GM12878 (cell line): ENCODE measurements around the gene STEAP1B. TPM values are rescaled to one million over a fixed set of nuclear protein-coding genes. Genes with fewer than 3 reads are reported as not detected.

Experiments used
- CBFB ChIP-seq: IDR thresholded peaks from 2 replicates; pipeline ENCODE4 v1.6.1; 2016; ENCODE audit warnings: antibody characterized with exemption, low read depth
- CHD4 ChIP-seq: fragments of 200-600 bp; sonication (generic); IDR thresholded peaks from 2 replicates; pipeline ENCODE4 v1.6.1; 2016; ENCODE audit warnings: mild to moderate bottlenecking
- EZH2 ChIP-seq: IDR thresholded peaks from 2 replicates; pipeline ENCODE4 v1.6.1; 2012; ENCODE audit warnings: low read depth, mild to moderate bottlenecking, control low read depth, inconsistent platforms, low read length, borderline replicate concordance; ENCODE audit not compliant: control insufficient read depth
- IKZF2 ChIP-seq, 2 experiments: fragments of 450-650 bp; IDR thresholded peaks; 2 replicates each; pipeline ENCODE4 v1.6.1; 2017; ENCODE audit warnings: mild to moderate bottlenecking in 2 of 2, moderate library complexity in 2 of 2
- IRF4 ChIP-seq: IDR thresholded peaks from 2 replicates; pipeline ENCODE4 v1.6.1; 2011; ENCODE audit warnings: low read depth, low read length
- JUNB ChIP-seq: IDR thresholded peaks from 2 replicates; pipeline ENCODE4 v1.6.1; 2016; ENCODE audit warnings: antibody characterized with exemption, mild to moderate bottlenecking
- LARP7 ChIP-seq: fragments of 450-650 bp; IDR thresholded peaks from 2 replicates; pipeline ENCODE4 v1.6.1; 2017; ENCODE audit warnings: mild to moderate bottlenecking
- NFYB ChIP-seq: IDR thresholded peaks from 2 replicates; pipeline ENCODE4 v1.6.1; 2011; ENCODE audit warnings: low read depth, mild to moderate bottlenecking, low read length, improper control_type of control experiment, moderate library complexity; ENCODE audit not compliant: insufficient read depth
- PKNOX1 ChIP-seq: fragments of 450-650 bp; IDR thresholded peaks from 2 replicates; pipeline ENCODE4 v1.6.1; 2016; ENCODE audit warnings: mild to moderate bottlenecking
- RAD51 ChIP-seq: fragments of 450-650 bp; IDR thresholded peaks from 2 replicates; pipeline ENCODE4 v1.6.1; 2016; ENCODE audit warnings: moderate library complexity, mild to moderate bottlenecking, inconsistent platforms
- RB1 ChIP-seq: fragments of 450-650 bp; formaldehyde crosslinking; IDR thresholded peaks from 2 replicates; pipeline ENCODE4 v1.6.1; 2017; ENCODE audit warnings: mild to moderate bottlenecking, borderline replicate concordance
- RELA ChIP-seq: fragments of 450-650 bp; IDR thresholded peaks from 2 replicates; pipeline ENCODE4 v1.8.0; 2014; ENCODE audit warnings: borderline replicate concordance; ENCODE audit not compliant: partially characterized antibody
- REST ChIP-seq: IDR thresholded peaks from 2 replicates; pipeline ENCODE4 v1.6.1; 2012; ENCODE audit warnings: mild to moderate bottlenecking, low read depth, low read length
- SUZ12 ChIP-seq: fragments of 200-600 bp; sonication (generic); IDR thresholded peaks from one replicate; pipeline ENCODE4 v1.6.1; 2018; ENCODE audit warnings: antibody characterized with exemption, mild to moderate bottlenecking; ENCODE audit not compliant: unreplicated experiment
- TCF12 ChIP-seq: IDR thresholded peaks from 2 replicates; pipeline ENCODE4 v1.6.1; 2011; ENCODE audit warnings: low read depth, mild to moderate bottlenecking, low read length
- ZNF217 ChIP-seq: fragments of 450-650 bp; IDR thresholded peaks from 2 replicates; pipeline ENCODE4 v1.6.1; 2017; ENCODE audit warnings: antibody characterized with exemption, mild to moderate bottlenecking
- ZNF24 ChIP-seq: fragments of 450-650 bp; IDR thresholded peaks from 2 replicates; pipeline ENCODE4 v1.6.1; 2017; ENCODE audit warnings: antibody characterized with exemption, mild to moderate bottlenecking
- ZNF384 ChIP-seq: IDR thresholded peaks from 2 replicates; pipeline ENCODE4 v1.6.1; 2012; ENCODE audit warnings: low read depth, mild to moderate bottlenecking, low read length, improper control_type of control experiment, borderline replicate concordance
- polyA plus RNA-seq, 11 experiments: library from polyadenylated mRNA; depleted of rRNA in 4 of 11; unstranded in 6 of 11; stranded (reverse) in 5 of 11; fragments of >200 nt; fragmentation: Nextera tagmentation in 4 of 11; fragmentation: Illumina TruSeq in 1 of 11; extraction: Ambion mirVana in 4 of 11; extraction: Trizol in 1 of 11; gene quantifications; 1 replicate in 1 of 11; 2 replicates in 10 of 11; pipeline versions ENCODE4 v1.2.1 to v1.2.3, GENCODE V29; 2011 to 2016; ENCODE audit warnings: inconsistent platforms in 2 of 11, missing spikeins in 2 of 11, low read depth in 1 of 11
- total RNA-seq, 4 experiments: library from RNA; depleted of rRNA in 3 of 4; stranded (reverse); fragments of >200 nt in 3 of 4; fragmentation: Illumina TruSeq in 1 of 4; extraction: Trizol in 1 of 4; gene quantifications; 2 replicates each; pipeline versions ENCODE4 v1.2.1 to v1.2.3, GENCODE V29; 2013 to 2021
- TF ChIP-seq, protein P1 (sequence below): IDR thresholded peaks from 2 replicates; pipeline ENCODE4 v1.6.1; 2011; ENCODE audit warnings: low read depth, low read length, improper control_type of control experiment, borderline replicate concordance
- TF ChIP-seq, protein P2 (sequence below): fragments of 450-650 bp; IDR thresholded peaks from 2 replicates; pipeline ENCODE4 v1.6.1; 2017; ENCODE audit warnings: mild to moderate bottlenecking, low read depth, inconsistent platforms; ENCODE audit not compliant: poor library complexity, severe bottlenecking

The STEAP1B gene
- total and polyA plus RNA-seq, 10 of the 15 experiments (the other 5 are each of a cell fraction or from before 2014, with no cell fraction given) = 0.14 TPM; not detected in 9

DNA sequence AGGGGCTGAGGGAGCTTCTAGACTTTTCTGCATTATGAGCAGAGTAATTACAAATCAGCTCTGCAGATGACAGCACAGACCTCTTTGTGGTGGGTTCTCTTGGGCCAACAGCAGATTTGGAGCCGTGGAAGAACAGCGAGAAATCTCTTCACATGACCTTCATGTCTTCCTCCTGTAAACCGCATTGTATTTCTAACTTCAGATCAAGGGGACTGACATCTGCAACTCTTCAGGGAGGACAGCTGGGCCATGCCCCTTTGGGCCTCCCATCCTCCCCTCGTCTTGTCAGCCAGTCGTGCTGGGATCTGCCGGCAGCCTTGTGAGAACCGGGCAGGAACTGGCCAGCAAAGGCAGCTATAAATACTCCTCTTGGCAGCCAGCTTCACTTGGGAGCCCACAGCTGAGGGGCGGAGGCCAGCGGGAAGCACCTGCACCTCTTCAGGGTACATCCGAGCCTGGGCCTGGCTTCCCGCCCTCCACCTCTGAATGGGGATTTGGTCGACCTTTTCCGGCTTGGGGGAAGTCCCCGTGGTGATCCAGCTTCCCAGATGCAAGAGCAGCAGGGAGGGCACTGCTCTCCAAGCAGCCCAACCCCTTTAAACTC lies 54.7 kb downstream of the STEAP1B start (continued):
- TF ChIP-seq EZH2 (no peak), CBFB (no peak), RAD51 (no peak; the same call in 1 of the 2 replicates), ZNF384 (no peak), RB1 (no peak), REST (no peak), IRF4 (no peak), TCF12 (peak; percentile 93), CHD4 (no peak), SUZ12 (no peak), RELA (no peak), ZNF217 (no peak; the same call in 1 of the 2 replicates), PKNOX1 (peak; percentile 58), ZNF24 (peak; percentile 6; the same call in 1 of the 2 replicates), JUNB (no peak), NFYB (no peak), LARP7 (no peak), IKZF2 (IDR thresholded peaks at IDR 0.05) (peak; percentile 46 to 50; a peak in 1 of 4 replicates)
- TF ChIP-seq, protein P1, sequence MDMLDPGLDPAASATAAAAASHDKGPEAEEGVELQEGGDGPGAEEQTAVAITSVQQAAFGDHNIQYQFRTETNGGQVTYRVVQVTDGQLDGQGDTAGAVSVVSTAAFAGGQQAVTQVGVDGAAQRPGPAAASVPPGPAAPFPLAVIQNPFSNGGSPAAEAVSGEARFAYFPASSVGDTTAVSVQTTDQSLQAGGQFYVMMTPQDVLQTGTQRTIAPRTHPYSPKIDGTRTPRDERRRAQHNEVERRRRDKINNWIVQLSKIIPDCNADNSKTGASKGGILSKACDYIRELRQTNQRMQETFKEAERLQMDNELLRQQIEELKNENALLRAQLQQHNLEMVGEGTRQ = no peak
- TF ChIP-seq, protein P2, sequence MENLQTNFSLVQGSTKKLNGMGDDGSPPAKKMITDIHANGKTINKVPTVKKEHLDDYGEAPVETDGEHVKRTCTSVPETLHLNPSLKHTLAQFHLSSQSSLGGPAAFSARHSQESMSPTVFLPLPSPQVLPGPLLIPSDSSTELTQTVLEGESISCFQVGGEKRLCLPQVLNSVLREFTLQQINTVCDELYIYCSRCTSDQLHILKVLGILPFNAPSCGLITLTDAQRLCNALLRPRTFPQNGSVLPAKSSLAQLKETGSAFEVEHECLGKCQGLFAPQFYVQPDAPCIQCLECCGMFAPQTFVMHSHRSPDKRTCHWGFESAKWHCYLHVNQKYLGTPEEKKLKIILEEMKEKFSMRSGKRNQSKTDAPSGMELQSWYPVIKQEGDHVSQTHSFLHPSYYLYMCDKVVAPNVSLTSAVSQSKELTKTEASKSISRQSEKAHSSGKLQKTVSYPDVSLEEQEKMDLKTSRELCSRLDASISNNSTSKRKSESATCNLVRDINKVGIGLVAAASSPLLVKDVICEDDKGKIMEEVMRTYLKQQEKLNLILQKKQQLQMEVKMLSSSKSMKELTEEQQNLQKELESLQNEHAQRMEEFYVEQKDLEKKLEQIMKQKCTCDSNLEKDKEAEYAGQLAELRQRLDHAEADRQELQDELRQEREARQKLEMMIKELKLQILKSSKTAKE = no peak
